HepG2 (cell line): ENCODE measurements around the gene POLDIP3. TPM values are rescaled to one million over a fixed set of nuclear protein-coding genes. Genes with fewer than 3 reads are reported as not detected.

Source experiments
- ATF2 ChIP-seq: sonication (generic); formaldehyde crosslinking; IDR thresholded peaks from 2 replicates; pipeline ENCODE4 v1.4.0; 2020; ENCODE audit warnings: missing genetic modification reagents
- CEBPG ChIP-seq: IDR thresholded peaks from 2 replicates; pipeline ENCODE4 v1.6.1; 2016
- CREB3 ChIP-seq: sonication (generic); formaldehyde crosslinking; IDR thresholded peaks from 2 replicates; pipeline ENCODE4 v1.5.0; 2020; ENCODE audit warnings: missing genetic modification reagents
- E2F5 ChIP-seq: sonication (generic); formaldehyde crosslinking; conservative IDR thresholded peaks from 2 replicates; pipeline ENCODE4 v1.4.0; 2020; ENCODE audit warnings: missing genetic modification reagents
- FOXO4 ChIP-seq: sonication (generic); formaldehyde crosslinking; conservative IDR thresholded peaks from 2 replicates; pipeline ENCODE4 v1.8.1; 2023; ENCODE audit warnings: missing genetic modification reagents
- GZF1 ChIP-seq: sonication (generic); formaldehyde crosslinking; IDR thresholded peaks from 2 replicates; pipeline ENCODE4 v1.5.1; 2020; ENCODE audit warnings: mild to moderate bottlenecking, missing genetic modification reagents
- HCFC1 ChIP-seq: fragments of 150-350 bp; IDR thresholded peaks from 2 replicates; pipeline ENCODE4 v1.6.1; 2014; ENCODE audit warnings: low read depth, low read length
- KDM2A ChIP-seq: sonication (generic); formaldehyde crosslinking; IDR thresholded peaks from 2 replicates; pipeline ENCODE4 v1.4.0; 2020; ENCODE audit warnings: low read depth, missing genetic modification reagents, borderline replicate concordance
- MYPOP ChIP-seq: sonication (generic); formaldehyde crosslinking; IDR thresholded peaks from 2 replicates; pipeline ENCODE4 v1.8.1; 2023; ENCODE audit warnings: mild to moderate bottlenecking, moderate library complexity, missing genetic modification reagents
- NR2C2 ChIP-seq: sonication (generic); formaldehyde crosslinking; IDR thresholded peaks from 2 replicates; pipeline ENCODE4 v1.4.0; 2020; ENCODE audit warnings: missing genetic modification reagents, mild to moderate bottlenecking, moderate library complexity, borderline replicate concordance
- SALL1 ChIP-seq: sonication (generic); formaldehyde crosslinking; IDR thresholded peaks from 2 replicates; pipeline ENCODE4 v1.8.0; 2022; ENCODE audit warnings: mild to moderate bottlenecking, missing genetic modification reagents
- ZBTB10 ChIP-seq: sonication (generic); formaldehyde crosslinking; IDR thresholded peaks from 2 replicates; pipeline ENCODE4 v1.4.0; 2020; ENCODE audit warnings: missing genetic modification reagents, borderline replicate concordance
- ZNF275 ChIP-seq: sonication (generic); formaldehyde crosslinking; IDR thresholded peaks from 2 replicates; pipeline ENCODE4 v1.8.0; 2022; ENCODE audit warnings: missing genetic modification reagents, mild to moderate bottlenecking, inconsistent platforms, borderline replicate concordance
- ZNF441 ChIP-seq: sonication (generic); formaldehyde crosslinking; IDR thresholded peaks from 2 replicates; pipeline ENCODE4 v1.7.0; 2021; ENCODE audit warnings: missing genetic modification reagents, borderline replicate concordance
- ZNF740 ChIP-seq: sonication (generic); formaldehyde crosslinking; IDR thresholded peaks from 2 replicates; pipeline ENCODE4 v1.4.0; 2020; ENCODE audit warnings: missing genetic modification reagents
- ZNF782 ChIP-seq: sonication (generic); formaldehyde crosslinking; IDR thresholded peaks from 2 replicates; pipeline ENCODE4 v1.4.0; 2020; ENCODE audit warnings: missing genetic modification reagents, mild to moderate bottlenecking, borderline replicate concordance
- ZSCAN21 ChIP-seq: sonication (generic); formaldehyde crosslinking; IDR thresholded peaks from 2 replicates; pipeline ENCODE4 v1.8.0; 2022; ENCODE audit warnings: mild to moderate bottlenecking, missing genetic modification reagents, moderate library complexity, borderline replicate concordance
- polyA plus RNA-seq, 8 experiments: library from polyadenylated mRNA; depleted of rRNA in 3 of 8; stranded (reverse) in 7 of 8; unstranded in 1 of 8; fragments of >200 nt; fragmentation: Illumina TruSeq in 4 of 8; extraction: Trizol in 4 of 8; gene quantifications; 2 replicates each; pipeline versions ENCODE4 v1.2.1 to v1.2.3, GENCODE V29; 2011 to 2016; ENCODE audit warnings: low read depth in 4 of 8, missing spikeins in 1 of 8, mixed read lengths in 1 of 8; ENCODE audit not compliant: insufficient read depth in 1 of 8
- total RNA-seq, 5 experiments: library from RNA; depleted of rRNA; stranded (reverse); fragments of >200 nt; fragmentation: Illumina TruSeq; extraction: Trizol; gene quantifications; 2 replicates each; pipeline ENCODE4 v1.2.3, GENCODE V29; 2016; ENCODE audit warnings: low read depth in 1 of 5

Gene POLDIP3
- total and polyA plus RNA-seq, 2 of the 13 experiments (the other 11 are each of a cell fraction or from before 2014, with no cell fraction given) = 45.8 to 47.4 TPM

GRCh38 chr22:42617155-42617983 lies 2.7 kb upstream of the POLDIP3 start (continued):
- TF ChIP-seq ATF2 (no peak), MYPOP (no peak), CEBPG (CRISPR knock-in tag) (no peak), FOXO4 (CRISPR knock-in tag) (0 out of 2 replicates have a peak, but pooled peaks have one; percentile 58), E2F5 (CRISPR knock-in tag) (no peak), KDM2A (CRISPR knock-in tag) (peak; percentile 85; the same call in 1 of the 2 replicates), ZNF782 (no peak), ZNF441 (CRISPR knock-in tag) (0 out of 2 replicates have a peak, but pooled peaks have one; percentile 19), ZBTB10 (CRISPR knock-in tag) (no peak), GZF1 (CRISPR knock-in tag) (no peak), CREB3 (CRISPR knock-in tag) (no peak), ZNF275 (CRISPR knock-in tag) (no peak), NR2C2 (CRISPR knock-in tag) (no peak), ZSCAN21 (CRISPR knock-in tag) (peak; percentile 32; the same call in 1 of the 2 replicates), SALL1 (CRISPR knock-in tag) (peak; percentile 12; the same call in 1 of the 2 replicates), ZNF740 (no peak), HCFC1 (no peak)
